Upper lobe of left lung (tissue), 4 donors: ENCODE measurements around the gene ATP5PB.

ENCODE experiments used
- CTCF ChIP-seq, 6 experiments: fragments of 450-650 bp in 4 of 6; fragments of 200-600 bp in 2 of 6; sonication (generic) in 2 of 6; IDR thresholded peaks; one replicate each; pipeline ENCODE4 v1.5.1; 2016 to 2019; ENCODE audit warnings: antibody characterized with exemption in 6 of 6
- POLR2A ChIP-seq, 4 donors: fragments of 450-650 bp; IDR thresholded peaks; one replicate each; pipeline ENCODE4 v1.5.1; 2016 to 2017; ENCODE audit warnings: antibody characterized with exemption in 4 of 4, mild to moderate bottlenecking in 2 of 4
- POLR2AphosphoS5 ChIP-seq, 2 donors: sonication (generic); formaldehyde crosslinking; IDR thresholded peaks; one replicate each; pipeline ENCODE4 v1.5.1; 2017; ENCODE audit warnings: antibody characterized with exemption in 2 of 2

GRCh38 chr1:111509997-111510375 lies 60.7 kb downstream of the ATP5PB start:
- TF ChIP-seq POLR2A (IDR thresholded peaks at IDR 0.05): no peak
- TF ChIP-seq CTCF (IDR thresholded peaks at IDR 0.05): no peak
- TF ChIP-seq POLR2AphosphoS5 (IDR thresholded peaks at IDR 0.05): no peak
